Neural progenitor cell (in vitro differentiated cells): ENCODE results near the gene MSANTD2. TPM values are rescaled to one million over a fixed set of nuclear protein-coding genes. Genes with fewer than 3 reads are reported as not detected.

Source experiments
- DNase-seq: peaks from one replicate; pipeline ENCODE4 v3.0.0-alpha.2; 2016; ENCODE audit warnings: low spot score
- H2AFZ ChIP-seq: fragments of 200-600 bp; sonication (generic); replicated peaks from 2 replicates; pipeline ENCODE4 v1.6.1; 2016; ENCODE audit warnings: antibody characterized with exemption
- H3F3A ChIP-seq: fragments of 200-600 bp; sonication (generic); 2 replicates; pipeline ENCODE4 v1.6.1; 2016; ENCODE audit warnings: antibody characterized with exemption, low read depth
- H3K27ac ChIP-seq: fragments of 200-600 bp; sonication (generic); 2 replicates; pipeline ENCODE4 v1.5.1; 2016; ENCODE audit warnings: mild to moderate bottlenecking
- H3K27me3 ChIP-seq: fragments of 200-600 bp; sonication (generic); 2 replicates; pipeline ENCODE4 v1.6.1; 2016; ENCODE audit warnings: mild to moderate bottlenecking, moderate library complexity
- H3K36me3 ChIP-seq: fragments of 200-600 bp; sonication (generic); 2 replicates; pipeline ENCODE4 v1.5.1; 2016
- H3K4me1 ChIP-seq: fragments of 200-600 bp; sonication (generic); 2 replicates; pipeline ENCODE4 v1.6.1; 2016; ENCODE audit warnings: mixed run types
- H3K4me2 ChIP-seq: fragments of 200-600 bp; sonication (generic); 2 replicates; pipeline ENCODE4 v1.6.1; 2016
- H3K4me3 ChIP-seq: fragments of 200-600 bp; sonication (generic); 2 replicates; pipeline ENCODE4 v1.5.1; 2016
- H3K79me2 ChIP-seq: fragments of 200-600 bp; sonication (generic); 2 replicates; pipeline ENCODE4 v1.6.1; 2016; ENCODE audit warnings: low read depth
- H3K9ac ChIP-seq: fragments of 200-600 bp; sonication (generic); 2 replicates; pipeline ENCODE4 v1.6.1; 2016
- H3K9me3 ChIP-seq: fragments of 200-600 bp; sonication (generic); 2 replicates; pipeline ENCODE4 v1.5.1; 2016; ENCODE audit warnings: low read depth
- H4K20me1 ChIP-seq: fragments of 200-600 bp; sonication (generic); 2 replicates; pipeline ENCODE4 v1.6.1; 2016; ENCODE audit warnings: low read depth
- H3K27ac Mint-ChIP-seq: 3 replicates; pipeline ENCODE4 v1.8.0; 2021; ENCODE audit warnings: mixed read lengths
- H3K27me3 Mint-ChIP-seq: 2 replicates; pipeline ENCODE4 v1.8.0; 2022; ENCODE audit warnings: low read depth, mild to moderate bottlenecking, inconsistent platforms, moderate library complexity, mixed read lengths; ENCODE audit not compliant: insufficient read depth
- H3K36me3 Mint-ChIP-seq: 3 replicates; pipeline ENCODE4 v1.8.0; 2021; ENCODE audit warnings: mixed read lengths
- H3K4me1 Mint-ChIP-seq: 3 replicates; pipeline ENCODE4 v1.8.0; 2021; ENCODE audit warnings: mixed read lengths
- H3K4me3 Mint-ChIP-seq: 3 replicates; pipeline ENCODE4 v1.8.0; 2021; ENCODE audit warnings: mild to moderate bottlenecking, moderate library complexity, mixed read lengths
- H3K9me3 Mint-ChIP-seq: 3 replicates; pipeline ENCODE4 v1.8.0; 2020; ENCODE audit warnings: mixed read lengths
- CTCF ChIP-seq: fragments of 200-600 bp; sonication (generic); IDR thresholded peaks from 2 replicates; pipeline ENCODE4 v1.5.1; 2017; ENCODE audit warnings: antibody characterized with exemption, mild to moderate bottlenecking
- EZH2 ChIP-seq: fragments of 200-600 bp; sonication (generic); IDR thresholded peaks from 2 replicates; pipeline ENCODE4 v1.6.1; 2017; ENCODE audit warnings: antibody characterized with exemption, mild to moderate bottlenecking, moderate library complexity
- EZH2phosphoT487 ChIP-seq: fragments of 200-600 bp; sonication (generic); IDR thresholded peaks from 2 replicates; pipeline ENCODE4 v1.6.1; 2017; ENCODE audit warnings: antibody characterized with exemption
- total RNA-seq: library from RNA; depleted of rRNA; stranded (reverse); fragments of >200 nt; gene quantifications from 2 replicates; pipeline ENCODE4 v1.2.3, GENCODE V29; 2015; ENCODE audit warnings: low replicate concordance

The MSANTD2 gene
- total RNA-seq, 1 donor from 2014 or later = 41.9 TPM

- Mint-ChIP-seq H3K36me3 (no peaks in the 10 kb centered on the region), H3K9me3 (no peaks in the 10 kb centered on the region), H3K27ac (peak overlapping the region; percentile 87), H3K4me1 (peaks cover 41% of the 10 kb centered on the region), H3K27me3 (peaks cover 17% of the 10 kb centered on the region), H3K4me3 (peak overlapping the region; percentile 83)
- peak; percentile 73 for DNase-seq
- Histone ChIP-seq H3K4me2 (peak overlapping the region; percentile 98), H2AFZ (peak overlapping the region; percentile 99), H3K79me2 (no peaks in the 10 kb centered on the region), H3K9me3 (no peaks in the 10 kb centered on the region), H3K4me3 (peak overlapping the region; percentile 52), H3K27ac (no peak overlapping the region), H3F3A (peaks cover 17% of the 10 kb centered on the region), H3K9ac (no peak overlapping the region), H3K27me3 (peaks cover 82% of the 10 kb centered on the region), H4K20me1 (no peaks in the 10 kb centered on the region), H3K4me1 (peaks cover 22% of the 10 kb centered on the region), H3K36me3 (no peaks in the 10 kb centered on the region)
- no peak for TF ChIP-seq EZH2phosphoT487
- no peak for TF ChIP-seq CTCF
- no peak for TF ChIP-seq EZH2
These were observed 82.2 kb downstream of the MSANTD2 start for GRCh38 chr11:124717786-124718651.

GRCh38 chr11:124717421-124717785, 82.8 kb downstream of the MSANTD2 start:
- Mint-ChIP-seq H3K9me3 (no peaks in the 10 kb centered on the region), H3K4me1 (peaks cover 35% of the 10 kb centered on the region), H3K4me3 (peak overlapping the region; percentile 83), H3K27ac (no peak overlapping the region), H3K27me3 (peaks cover 17% of the 10 kb centered on the region), H3K36me3 (no peaks in the 10 kb centered on the region)
- H4K20me1 ChIP-seq = no peaks in the 10 kb centered on the region
- peaks cover 76% of the 10 kb centered on the region for H3K27me3 ChIP-seq
- peaks cover 22% of the 10 kb centered on the region for H3K4me1 ChIP-seq
- H3K27ac ChIP-seq = no peak overlapping the region
- H3F3A ChIP-seq = peaks cover 17% of the 10 kb centered on the region
- no peaks in the 10 kb centered on the region for H3K9me3 ChIP-seq
- no peaks in the 10 kb centered on the region for H3K36me3 ChIP-seq
- TF ChIP-seq CTCF (no peak), EZH2phosphoT487 (no peak), EZH2 (no peak)
- peak overlapping the region; percentile 98 for H3K4me2 ChIP-seq
- no peaks in the 10 kb centered on the region for H3K79me2 ChIP-seq
- DNase-seq = no peak
- H3K4me3 ChIP-seq = peak overlapping the region; percentile 52
- H3K9ac ChIP-seq = no peak overlapping the region
- H2AFZ ChIP-seq = peak overlapping the region; percentile 99

- H3K4me1 ChIP-seq = peaks cover 22% of the 10 kb centered on the region
- Mint-ChIP-seq H3K9me3 (peaks cover 2% of the 10 kb centered on the region), H3K27ac (no peak overlapping the region), H3K4me1 (peaks cover 27% of the 10 kb centered on the region), H3K36me3 (no peaks in the 10 kb centered on the region), H3K4me3 (no peak overlapping the region), H3K27me3 (peaks cover 14% of the 10 kb centered on the region)
- peaks cover 69% of the 10 kb centered on the region for H3K27me3 ChIP-seq
- no peak overlapping the region for H3K4me3 ChIP-seq
- no peaks in the 10 kb centered on the region for H4K20me1 ChIP-seq
- H3K79me2 ChIP-seq = no peaks in the 10 kb centered on the region
- H3K36me3 ChIP-seq = no peaks in the 10 kb centered on the region
- H3F3A ChIP-seq = peaks cover 17% of the 10 kb centered on the region
- H3K27ac ChIP-seq = no peak overlapping the region
- no peaks in the 10 kb centered on the region for H3K9me3 ChIP-seq
- no peak overlapping the region for H3K9ac ChIP-seq
- TF ChIP-seq EZH2phosphoT487 (no peak), EZH2 (no peak), CTCF (no peak)
- no peak for DNase-seq
- no peak overlapping the region for H3K4me2 ChIP-seq
- no peak overlapping the region for H2AFZ ChIP-seq
These were observed 83.6 kb downstream of the MSANTD2 start for GRCh38 chr11:124716591-124716990.

Other genes starting within 250 kb of the MSANTD2 start
- not detected in 2 replicates for gene OR8A1, start 230.4 kb downstream of the MSANTD2 start, total RNA-seq
- not detected in 2 replicates for gene PANX3, start 189.0 kb downstream of the MSANTD2 start, total RNA-seq
- 18.9 and 20.7 TPM in 2 replicates for gene TBRG1, start 177.5 kb downstream of the MSANTD2 start, total RNA-seq
- 3.6 and 4.9 TPM in 2 replicates for gene SIAE, start 126.7 kb downstream of the MSANTD2 start, total RNA-seq
- 53.3 and 67.2 TPM in 2 replicates for gene SPA17, start 126.5 kb downstream of the MSANTD2 start, total RNA-seq
- 0.39 and 7.5 TPM in 2 replicates for gene NRGN, start 60.5 kb downstream of the MSANTD2 start, total RNA-seq
- gene VSIG2, start 48.2 kb downstream of the MSANTD2 start, total RNA-seq = not detected in 2 replicates
- gene ESAM, start 38.1 kb downstream of the MSANTD2 start, total RNA-seq = 0.26 and 0.81 TPM in 2 replicates
- 12.6 and 30.7 TPM in 2 replicates for gene ROBO3, start 65.0 kb upstream of the MSANTD2 start, total RNA-seq
- not detected in 2 replicates for gene ROBO4, start 97.5 kb upstream of the MSANTD2 start, total RNA-seq
- gene HEPN1, start 118.8 kb upstream of the MSANTD2 start, total RNA-seq = not detected in 2 replicates
- not detected in 2 replicates for gene HEPACAM, start 135.6 kb upstream of the MSANTD2 start, total RNA-seq
- 7.4 and 11.2 TPM in 2 replicates for gene CCDC15, start 153.8 kb upstream of the MSANTD2 start, total RNA-seq